K562 (cell line): ENCODE data around the gene TWIST1. TPM values are rescaled to one million over a fixed set of nuclear protein-coding genes. Genes with fewer than 3 reads are reported as not detected.

Experiments
- ARID2 ChIP-seq: fragments of 450-650 bp; IDR thresholded peaks from 2 replicates; pipeline ENCODE4 v1.6.1; 2017; ENCODE audit warnings: antibody characterized with exemption, mild to moderate bottlenecking
- CBX2 ChIP-seq: fragments of 200-600 bp; sonication (generic); IDR thresholded peaks from one replicate; pipeline ENCODE4 v1.6.1; 2012; ENCODE audit warnings: mild to moderate bottlenecking, low read length, inconsistent platforms; ENCODE audit not compliant: insufficient read depth, poor library complexity, severe bottlenecking
- CTCF ChIP-seq, 3 experiments: IDR thresholded peaks in 2 of 3; conservative IDR thresholded peaks in 1 of 3; 2 replicates each; pipeline ENCODE4 v1.5.1; 2011 to 2012; ENCODE audit warnings: low read length in 3 of 3, mild to moderate bottlenecking in 3 of 3, control low read depth in 2 of 3, improper control_type of control experiment in 1 of 3, inconsistent platforms in 1 of 3, low read depth in 1 of 3, mixed read lengths in 1 of 3, moderate library complexity in 1 of 3; ENCODE audit not compliant: insufficient read depth in 2 of 3
- POLR3A ChIP-seq: IDR thresholded peaks from 2 replicates; pipeline ENCODE4 v1.6.1; 2011; ENCODE audit warnings: borderline replicate concordance, mild to moderate bottlenecking, moderate library complexity; ENCODE audit not compliant: insufficient read length, insufficient read depth; ENCODE audit errors: extremely low read depth
- SAFB ChIP-seq: fragments of 200-400 bp; formaldehyde crosslinking; IDR thresholded peaks from 2 replicates; pipeline ENCODE4 v1.6.1; 2017; ENCODE audit warnings: low read depth, low read length, borderline replicate concordance
- ZBTB12 ChIP-seq: fragments of 250-450 bp; sonication (Bioruptor Pico); IDR thresholded peaks from 2 replicates; pipeline ENCODE4 v1.4.0; 2020
- ZFP36 ChIP-seq: fragments of 150-350 bp; IDR thresholded peaks from 2 replicates; pipeline ENCODE4 v1.6.1; 2018; ENCODE audit warnings: low read length, low read depth; ENCODE audit not compliant: partially characterized antibody
- ZNF830 ChIP-seq: fragments of 250-450 bp; sonication (Bioruptor Pico); IDR thresholded peaks from 2 replicates; pipeline ENCODE4 v1.5.0; 2021; ENCODE audit warnings: mild to moderate bottlenecking
- polyA plus RNA-seq, 8 experiments: library from polyadenylated mRNA; depleted of rRNA in 4 of 8; stranded (reverse) in 5 of 8; unstranded in 3 of 8; fragments of >200 nt; fragmentation: Nextera tagmentation in 2 of 8; fragmentation: Illumina TruSeq in 1 of 8; extraction: Ambion mirVana in 2 of 8; extraction: Trizol in 1 of 8; gene quantifications; 2 replicates each; pipeline versions ENCODE4 v1.2.1 to v1.2.3, GENCODE V29; 2011 to 2014; ENCODE audit warnings: inconsistent platforms in 1 of 8, missing spikeins in 1 of 8
- total RNA-seq, 7 experiments: library from RNA; depleted of rRNA in 6 of 7; stranded (reverse); fragments of >200 nt in 6 of 7; fragmentation: Illumina TruSeq in 2 of 7; extraction: Trizol in 2 of 7; gene quantifications; 2 replicates each; pipeline versions ENCODE4 v1.2.1 to v1.2.3, GENCODE V29; 2011 to 2021; ENCODE audit warnings: low replicate concordance in 1 of 7

Gene TWIST1
- total and polyA plus RNA-seq, 9 of the 15 experiments (the other 6 are each of a cell fraction or from before 2014, with no cell fraction given): 0.10 to 0.86 (median 0.15) TPM; not detected in 2

- TF ChIP-seq CTCF (IDR thresholded peaks at IDR 0.05 in 2 of 3, conservative IDR thresholded peaks at IDR 0.05 in 1 of 3; ENCODE audit: insufficient read depth in 2 of 3, low read depth in 1 of 3, low read length in 3 of 3) (no peak), SAFB (no peak), ZBTB12 (CRISPR knock-in tag) (no peak), CBX2 (no peak), ARID2 (no peak), ZNF830 (no peak), ZFP36 (no peak), POLR3A (no peak)
These were observed 26.6 kb upstream of the TWIST1 start (continued) for GRCh38 chr7:19143881-19144574.
